ENCODE data around the gene NCAM2. TPM values are rescaled to one million over a fixed set of nuclear protein-coding genes. Genes with fewer than 3 reads are reported as not detected.

NCAM2 gene
- polyA plus RNA-seq, 1 donor, result 9.9 TPM

DNA sequence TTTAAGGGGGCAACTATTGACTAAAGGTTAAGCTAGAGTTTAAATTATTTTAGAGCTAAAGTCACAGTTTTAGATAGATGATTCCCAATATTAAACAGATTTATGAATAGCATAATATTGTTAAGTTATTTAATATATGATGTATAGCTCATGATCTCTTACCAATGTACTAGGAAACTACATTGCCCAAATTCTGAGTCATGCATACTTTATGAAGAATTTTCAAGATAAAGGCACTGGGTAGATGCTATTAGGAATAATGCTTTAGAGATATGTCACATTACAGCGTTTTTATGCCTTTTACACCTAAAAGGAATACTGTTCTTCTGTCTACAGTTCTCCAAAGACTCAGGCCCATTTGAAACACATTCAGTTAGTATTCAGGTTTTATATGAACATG lies 215.1 kb downstream of the NCAM2 start:
- no peak for DNase-seq

DNA sequence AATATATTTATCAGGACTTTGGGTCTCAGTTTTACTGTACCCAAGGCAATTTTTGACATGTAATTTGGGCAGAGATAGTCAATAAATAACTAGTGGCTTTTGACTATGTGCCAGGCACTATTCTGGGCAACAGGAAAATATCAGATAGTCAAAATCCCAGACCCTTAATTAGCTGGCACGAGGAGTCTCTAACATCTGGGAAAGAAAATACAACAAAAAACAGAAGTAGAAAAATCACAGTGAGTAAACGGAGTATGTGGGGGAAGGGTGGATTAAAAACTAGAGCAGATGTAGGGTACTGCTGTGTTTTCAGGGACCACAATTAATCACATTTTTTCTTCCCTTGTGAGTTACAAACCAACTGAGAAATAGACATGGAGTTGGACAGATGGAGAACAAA lies 217.8 kb downstream of the NCAM2 start:
- DNase-seq, result no peak

DNA sequence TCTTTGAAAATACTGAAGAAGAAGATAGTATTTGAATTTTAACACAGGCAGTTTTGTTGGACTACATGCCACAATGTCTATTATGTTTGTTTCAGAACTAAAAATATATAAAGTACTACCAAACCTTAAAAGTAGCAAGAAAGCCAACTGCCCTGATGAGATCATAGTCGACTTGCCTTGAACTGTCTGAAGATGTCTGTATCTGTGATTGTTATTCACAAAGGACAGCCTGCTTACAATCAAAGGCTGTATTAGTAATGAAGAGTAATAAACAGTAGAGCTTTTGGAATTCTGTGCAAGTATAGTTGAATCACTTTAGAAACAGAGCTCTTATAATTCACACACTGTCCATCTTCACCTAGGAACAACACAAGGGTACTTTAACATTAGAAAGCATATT lies 228.3 kb downstream of the NCAM2 start:
- DNase-seq, result no peak

DNA sequence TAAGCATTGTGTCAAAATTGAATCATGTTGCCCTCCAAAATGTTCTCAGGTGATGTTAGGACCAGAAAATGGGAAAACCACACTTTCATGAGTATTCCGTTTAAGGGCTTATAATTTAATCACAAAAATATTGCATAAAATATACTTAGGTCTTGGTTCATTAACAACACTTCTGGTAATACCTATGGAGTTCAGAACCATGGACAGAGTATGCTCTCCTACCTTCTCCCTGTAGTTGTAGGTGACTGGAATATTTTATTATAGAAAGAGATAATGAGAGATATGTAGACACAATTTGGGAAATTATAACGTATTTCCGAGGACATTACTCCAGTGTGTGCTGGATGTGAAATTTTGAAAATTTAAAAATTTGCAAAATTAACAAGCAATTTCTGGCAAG lies 232.5 kb downstream of the NCAM2 start:
- no peak for DNase-seq

DNA sequence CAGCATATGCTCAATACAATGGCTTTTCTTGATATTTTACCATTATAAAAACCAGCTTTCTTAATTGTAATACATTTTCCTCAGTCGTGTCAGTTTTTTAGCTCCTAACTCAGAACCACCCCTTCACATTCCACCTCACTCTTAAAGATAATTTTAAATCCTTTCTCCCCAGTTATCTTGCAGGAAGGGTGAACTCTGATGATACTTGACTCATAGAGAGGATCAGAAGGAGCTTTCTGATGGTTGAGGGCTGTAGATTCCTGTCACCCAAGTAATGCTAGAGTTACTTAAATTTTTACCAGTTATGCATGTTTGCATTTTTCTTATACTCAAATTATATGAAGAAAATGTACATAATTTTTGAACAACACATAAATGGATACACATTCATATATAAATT lies 233.7 kb downstream of the NCAM2 start:
- DNase-seq, result no peak

DNA sequence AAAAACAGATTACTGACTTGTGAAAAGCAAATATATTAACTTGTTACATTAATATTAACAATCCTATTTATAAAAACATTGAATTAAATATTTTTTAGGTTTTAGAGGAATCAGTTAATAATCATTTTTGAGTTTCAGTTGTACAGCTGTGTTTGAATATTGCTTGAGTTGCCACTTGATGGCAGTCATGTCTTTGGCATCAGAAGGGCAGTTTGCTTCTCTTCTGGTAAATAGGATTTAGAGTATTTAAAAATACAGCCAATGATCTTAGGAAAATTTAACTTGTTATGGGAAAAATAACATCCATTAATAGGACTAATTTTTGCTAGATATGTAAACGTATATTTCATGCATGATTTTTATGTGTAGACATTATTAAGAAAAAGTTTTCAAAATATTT lies 234.1 kb downstream of the NCAM2 start:
- no peak for DNase-seq

DNA sequence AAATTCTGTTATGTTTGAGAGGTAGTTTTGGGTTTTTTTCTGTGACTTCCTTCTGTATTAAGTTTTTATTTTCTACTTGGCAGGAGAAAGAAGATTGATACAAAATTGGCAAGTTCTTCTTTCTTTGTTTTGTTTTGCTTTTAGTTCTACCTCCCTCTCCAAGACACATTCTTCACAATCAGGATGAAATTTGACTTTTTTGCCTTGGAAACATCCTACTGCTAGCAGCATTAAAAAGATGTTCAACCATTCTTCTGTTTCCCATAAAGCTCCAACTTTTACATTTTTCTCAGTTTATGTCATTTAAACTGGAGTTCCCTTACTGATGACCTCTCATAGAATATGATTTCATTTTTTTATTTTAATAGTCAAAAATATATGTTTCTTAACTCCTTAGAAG lies 234.8 kb downstream of the NCAM2 start:
- DNase-seq, result no peak

DNA sequence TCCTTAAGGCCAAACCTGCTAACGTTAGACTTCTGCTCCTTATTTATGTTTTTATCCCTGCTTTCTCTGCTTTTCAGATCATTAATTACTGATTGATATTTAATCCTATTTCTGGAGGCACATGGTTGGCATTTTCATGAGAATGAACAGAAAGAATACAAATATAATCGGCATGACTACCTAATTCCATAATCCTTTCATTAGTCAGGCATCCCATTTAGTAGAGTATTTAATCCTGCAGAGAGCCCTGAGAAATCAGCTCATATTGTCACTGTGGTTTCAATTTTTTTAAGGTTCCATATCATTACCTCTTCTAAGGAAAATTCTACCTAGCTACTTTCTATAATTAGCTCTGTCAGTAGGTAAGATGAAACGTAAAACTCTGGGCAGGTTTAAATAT lies 238.8 kb downstream of the NCAM2 start:
- no peak for DNase-seq

DNA sequence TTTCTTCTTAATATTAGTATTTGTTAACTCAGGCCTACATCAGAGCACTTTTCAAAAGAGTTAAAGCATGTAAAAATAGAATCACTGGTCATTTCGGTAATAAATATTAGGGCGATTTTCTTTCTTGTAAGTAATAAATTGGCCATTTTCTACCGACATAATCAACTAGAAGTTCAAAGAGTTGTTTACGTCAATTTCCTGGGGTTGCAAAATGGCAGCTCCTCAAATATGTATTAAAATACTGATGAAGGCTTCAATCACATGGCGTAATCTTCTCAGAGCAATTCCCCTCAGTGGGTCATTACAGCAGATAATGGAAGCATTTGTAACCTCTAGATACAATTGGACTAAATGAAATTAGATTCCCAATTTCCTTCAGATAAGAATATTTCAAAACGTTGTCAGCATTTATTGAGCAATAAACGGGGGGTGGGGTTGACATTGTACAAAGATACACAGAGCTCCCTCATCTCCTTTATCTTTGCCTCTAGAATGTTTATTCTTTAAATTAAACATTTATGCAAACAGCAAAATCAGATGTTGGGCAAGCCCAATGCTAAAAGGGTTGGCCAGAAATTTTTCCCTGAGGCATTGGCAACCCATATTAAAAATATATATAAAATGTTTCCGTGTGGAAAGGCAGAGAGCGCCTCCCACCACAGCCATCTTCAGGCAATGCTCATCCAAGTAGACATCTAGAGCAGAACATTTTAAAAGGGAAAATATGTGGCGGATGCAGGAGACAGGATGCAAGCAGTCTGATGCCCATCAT lies 240.6 kb downstream of the NCAM2 start:
- DNase-seq, result no peak

DNA sequence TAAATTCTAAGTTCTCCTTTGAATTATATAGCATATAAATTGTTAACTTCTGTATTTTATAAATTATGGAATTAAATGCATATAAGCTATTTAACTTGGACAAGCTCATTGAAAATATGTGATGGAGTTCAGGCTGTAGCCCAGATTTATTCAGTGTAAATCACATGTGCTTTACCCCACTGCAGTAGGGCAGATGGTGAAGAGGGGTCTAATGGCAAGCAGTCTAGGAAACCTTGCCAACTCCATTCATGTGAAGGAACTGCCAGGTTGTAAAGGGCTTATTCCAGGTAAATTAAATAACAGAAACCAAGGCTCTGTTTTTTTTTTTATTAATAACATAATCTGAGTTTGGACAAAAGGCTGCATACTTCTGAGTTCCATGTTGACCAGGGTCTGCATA lies 243.2 kb downstream of the NCAM2 start:
- no peak for DNase-seq

DNA sequence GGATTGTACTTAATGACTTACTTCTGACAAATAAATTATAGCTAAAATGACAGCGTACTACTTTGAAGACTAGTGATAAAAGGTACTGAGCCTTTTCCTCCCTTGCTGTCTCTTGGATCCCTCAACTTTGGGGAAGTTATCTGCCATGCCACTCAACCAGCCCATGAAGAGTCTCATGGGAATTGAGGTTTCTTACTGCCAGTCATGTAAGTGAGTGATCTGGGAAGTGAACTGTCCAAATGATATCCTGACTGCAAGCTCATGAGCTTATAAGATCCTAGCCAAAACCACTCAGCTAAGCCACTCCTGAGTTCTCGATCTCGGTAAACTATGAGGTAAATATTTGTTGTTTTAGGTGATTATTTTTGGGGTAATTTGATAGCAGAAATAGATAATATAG lies 247.8 kb downstream of the NCAM2 start:
- no peak for DNase-seq

DNA sequence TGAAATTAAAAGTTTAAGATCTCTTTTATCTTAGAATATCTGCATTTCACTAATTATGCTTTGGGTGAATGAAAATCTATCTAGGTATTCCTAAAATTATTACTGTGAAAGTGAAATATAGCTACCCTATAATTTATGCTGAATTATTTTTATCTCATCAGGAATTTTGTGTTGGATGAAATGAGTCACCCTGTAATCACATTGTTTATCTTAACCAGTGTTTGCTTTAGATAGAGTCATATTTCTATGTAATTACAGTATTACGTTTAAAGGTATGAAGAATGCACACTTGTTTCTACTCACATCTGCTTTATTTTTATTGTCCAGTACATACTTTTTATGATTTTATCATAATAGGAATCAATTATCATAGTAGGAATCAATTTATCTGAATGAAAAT lies 249.2 kb downstream of the NCAM2 start:
- no peak for DNase-seq

DNA sequence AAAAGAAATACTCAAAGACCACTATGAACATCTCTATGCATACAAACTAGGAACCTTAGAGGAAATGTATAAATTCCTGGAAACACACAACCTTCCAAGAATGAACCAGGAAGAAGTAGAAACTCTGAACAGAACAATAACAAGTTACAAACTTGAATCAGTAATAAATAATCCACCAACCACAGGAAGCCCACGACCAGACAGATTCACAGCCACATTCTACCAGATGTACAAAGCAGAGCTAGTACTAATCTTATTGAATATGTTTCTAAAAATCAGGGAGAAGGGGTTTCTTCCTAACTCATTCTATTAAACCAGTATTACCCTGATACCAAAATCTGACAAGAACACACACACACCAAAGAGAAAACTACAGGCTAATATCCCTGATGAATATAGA lies 263.8 kb downstream of the NCAM2 start:
- no peak for DNase-seq

DNA sequence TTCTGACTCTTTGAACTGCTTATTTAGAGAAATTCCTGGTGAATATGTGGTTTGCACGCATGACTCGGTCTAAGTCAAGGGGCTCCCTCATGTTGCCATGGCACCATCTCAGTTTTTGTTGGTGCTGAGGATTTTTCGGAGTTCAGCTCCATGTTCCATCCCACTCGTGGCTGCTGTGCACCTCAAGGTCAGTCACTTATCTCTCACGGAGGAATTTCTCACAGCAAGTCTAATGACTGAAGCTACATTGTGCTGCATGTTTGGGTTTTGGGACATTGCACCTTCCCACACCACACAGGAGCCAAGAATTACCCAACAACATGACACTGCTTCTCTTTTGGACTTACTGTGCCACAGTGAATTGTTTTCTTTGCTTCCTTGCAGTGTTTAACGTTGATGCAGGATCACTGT lies 269.9 kb downstream of the NCAM2 start:
- DNase-seq, result no peak

DNA sequence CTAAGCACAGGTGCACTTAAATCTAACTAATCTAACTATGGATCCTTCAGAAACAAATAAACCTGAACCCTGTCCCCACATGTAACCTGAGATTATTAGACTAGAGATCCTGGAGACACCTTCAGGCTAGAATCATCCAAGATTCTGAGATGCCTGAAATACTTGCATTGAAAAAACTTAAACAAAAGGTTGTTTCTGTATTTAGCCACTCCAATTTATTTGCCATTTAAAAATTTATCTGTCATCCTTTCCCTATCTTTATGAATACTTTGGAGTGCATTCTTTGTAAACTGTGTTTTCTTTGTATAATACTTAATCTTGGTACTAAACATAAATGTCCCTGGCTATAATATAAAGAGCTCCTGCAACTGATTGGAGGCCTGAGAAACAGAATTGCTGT lies 270.7 kb downstream of the NCAM2 start:
- no peak for DNase-seq

DNA sequence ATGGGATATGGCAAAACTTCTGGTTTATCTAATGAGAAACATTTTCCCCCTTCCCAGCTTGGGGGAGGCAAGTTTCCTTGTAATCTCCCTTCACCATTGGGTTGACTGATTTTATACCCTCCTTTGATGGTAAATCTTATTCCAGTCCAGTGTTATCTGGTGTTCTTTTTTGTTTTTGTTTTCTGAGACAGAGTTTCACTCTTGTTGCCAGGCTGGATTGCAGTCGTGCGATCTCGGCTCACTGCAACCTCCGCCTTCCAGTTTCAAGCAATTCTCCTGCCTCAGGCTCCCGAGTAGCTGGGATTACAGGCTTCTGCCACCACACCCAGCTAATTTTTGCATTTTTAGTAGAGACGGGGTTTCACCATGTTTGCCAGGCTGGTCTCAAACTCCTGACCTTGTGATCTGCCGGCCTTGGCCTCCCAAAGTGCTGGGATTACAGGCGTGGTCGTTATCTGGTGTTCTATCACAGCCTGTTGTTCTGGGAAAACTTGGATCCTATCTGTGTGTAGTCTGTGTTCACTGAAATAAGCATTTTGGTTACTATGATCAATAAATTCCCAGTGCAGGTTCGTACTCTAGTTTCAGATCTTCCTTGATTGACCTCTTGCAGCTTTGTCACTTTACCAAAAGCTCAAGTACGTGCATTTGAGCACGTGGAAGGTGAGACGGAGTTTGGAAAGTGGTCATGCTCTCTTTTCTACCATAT lies 281.1 kb downstream of the NCAM2 start:
- no peak for DNase-seq

DNA sequence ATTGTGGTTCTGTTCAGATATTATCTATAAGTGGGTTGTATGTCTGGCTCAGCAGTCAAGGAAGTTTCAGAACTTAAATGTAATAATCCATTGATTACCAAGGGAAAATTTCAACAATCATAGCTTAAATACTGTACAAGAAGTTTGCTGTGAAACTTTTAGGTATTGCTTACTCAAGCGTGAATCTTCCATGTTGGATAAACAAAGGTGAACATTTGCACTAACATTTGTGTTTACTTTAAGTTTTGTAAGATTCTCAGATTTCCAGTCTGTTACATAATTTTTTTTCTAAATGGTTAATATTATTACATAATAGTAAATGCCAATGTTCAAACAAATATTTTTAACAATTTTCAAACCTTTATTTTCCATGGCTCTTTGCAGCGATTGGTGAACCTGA lies 285.6 kb downstream of the NCAM2 start:
- no peak for DNase-seq

DNA sequence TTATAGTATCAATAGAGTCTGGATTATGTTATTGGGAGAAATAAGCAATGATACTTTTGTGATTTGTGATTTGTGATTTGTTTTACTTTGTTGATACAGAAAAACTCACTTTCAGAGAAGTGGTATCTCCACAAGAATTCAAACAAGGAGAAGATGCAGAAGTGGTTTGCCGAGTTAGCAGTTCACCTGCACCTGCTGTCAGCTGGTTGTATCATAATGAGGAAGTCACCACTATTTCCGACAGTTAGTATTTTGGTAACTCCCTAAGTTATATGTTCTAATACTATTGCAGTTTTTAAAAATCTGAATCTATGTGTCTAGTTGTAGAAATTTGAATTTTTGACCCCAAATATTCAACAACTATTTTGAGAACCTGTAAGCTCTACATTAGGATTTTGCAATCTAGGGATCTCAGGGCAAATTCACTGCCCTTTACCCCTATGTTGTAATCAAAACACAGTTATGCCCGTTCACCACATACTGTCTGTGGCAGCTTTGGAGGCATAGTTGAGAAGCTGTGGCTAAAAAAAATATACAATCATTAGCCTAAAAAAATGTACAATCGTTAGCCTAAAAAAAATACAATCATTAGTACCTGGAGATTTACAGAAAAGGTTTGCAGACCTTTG lies 288.1 kb downstream of the NCAM2 start:
- no peak for DNase-seq

DNA sequence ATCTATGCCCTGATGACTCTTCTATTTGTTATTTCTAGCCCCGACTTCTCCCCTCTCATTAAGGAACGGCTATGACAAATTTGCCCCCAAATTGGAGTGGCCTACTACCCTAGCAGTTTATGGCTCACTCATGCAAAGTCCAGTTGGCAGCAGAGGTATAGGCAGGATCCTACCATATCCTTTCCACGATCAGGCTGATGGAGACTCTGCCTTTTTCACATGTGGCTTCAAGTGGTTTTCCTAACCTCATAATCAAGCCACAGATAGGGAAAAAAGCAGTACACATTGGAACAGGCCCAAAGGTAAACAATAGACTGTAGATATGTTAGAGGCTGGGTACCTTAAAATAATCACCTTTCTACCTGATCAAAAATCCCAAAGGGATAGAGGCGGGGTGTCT lies 292.5 kb downstream of the NCAM2 start:
- DNase-seq, result no peak

DNA sequence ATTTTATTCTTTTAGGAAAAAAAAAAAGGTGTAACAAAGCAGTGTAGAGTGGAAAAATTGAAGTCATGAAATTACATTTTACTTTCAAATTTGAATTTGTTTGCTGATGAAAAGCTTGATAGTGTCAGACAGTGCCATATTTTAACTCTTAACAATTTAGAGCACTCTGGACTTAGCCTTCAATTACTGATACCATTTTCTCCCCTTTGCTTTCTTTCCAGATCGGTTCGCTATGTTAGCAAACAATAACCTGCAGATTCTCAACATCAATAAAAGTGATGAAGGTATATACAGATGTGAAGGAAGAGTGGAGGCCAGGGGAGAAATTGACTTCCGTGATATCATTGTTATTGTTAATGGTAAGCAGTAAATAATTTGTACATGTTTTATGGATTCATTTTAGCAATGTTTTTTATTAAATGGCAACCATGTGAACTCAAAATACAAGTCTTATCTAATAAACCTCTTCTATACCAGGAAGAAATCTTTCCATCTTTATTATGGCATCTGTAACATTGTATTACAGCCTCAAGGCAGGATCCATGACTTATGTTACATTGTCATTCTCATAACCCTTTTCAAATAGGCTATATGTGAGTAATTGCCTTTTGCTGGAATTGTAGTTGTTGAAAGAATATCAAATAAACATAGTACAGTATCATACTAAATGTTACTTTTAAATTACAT lies 293.8 kb downstream of the NCAM2 start:
- DNase-seq, result no peak

DNA sequence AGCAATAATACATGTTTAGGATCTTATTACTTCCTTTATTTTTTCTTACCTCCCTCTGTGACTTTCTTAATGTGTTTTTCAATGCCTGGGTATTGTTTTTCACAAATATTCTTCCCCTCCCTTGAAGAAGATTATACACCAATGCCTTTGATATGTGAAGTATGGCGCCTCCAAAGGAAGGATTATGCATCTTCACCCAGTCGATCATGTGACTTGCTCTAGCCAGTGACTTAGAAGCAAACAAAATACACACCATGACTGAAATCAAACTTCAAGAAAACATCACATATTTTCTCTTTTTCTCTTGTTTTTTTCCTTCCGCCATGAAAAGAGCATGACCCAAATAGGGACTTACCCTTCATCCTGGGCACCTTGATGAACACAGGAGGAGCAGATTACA lies 297.1 kb downstream of the NCAM2 start:
- DNase-seq, result no peak

DNA sequence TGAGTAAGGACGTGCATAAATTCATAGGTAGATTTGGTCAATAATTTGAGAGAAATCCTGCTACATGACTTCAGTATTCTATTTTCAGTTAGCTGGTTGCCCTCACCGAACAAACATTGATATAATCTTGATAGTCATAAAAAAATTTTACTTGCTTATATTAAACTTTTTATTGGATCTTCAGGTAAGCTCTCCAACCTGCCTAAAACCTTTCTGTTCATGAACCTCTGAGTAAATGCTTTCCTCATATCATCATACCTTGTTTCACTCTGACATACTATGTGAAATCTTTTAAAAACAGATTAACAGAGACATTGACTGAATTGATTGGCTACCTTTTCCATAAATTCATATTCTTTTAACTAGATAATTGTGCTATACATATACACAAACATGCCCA lies 299.0 kb downstream of the NCAM2 start:
- no peak for DNase-seq

DNA sequence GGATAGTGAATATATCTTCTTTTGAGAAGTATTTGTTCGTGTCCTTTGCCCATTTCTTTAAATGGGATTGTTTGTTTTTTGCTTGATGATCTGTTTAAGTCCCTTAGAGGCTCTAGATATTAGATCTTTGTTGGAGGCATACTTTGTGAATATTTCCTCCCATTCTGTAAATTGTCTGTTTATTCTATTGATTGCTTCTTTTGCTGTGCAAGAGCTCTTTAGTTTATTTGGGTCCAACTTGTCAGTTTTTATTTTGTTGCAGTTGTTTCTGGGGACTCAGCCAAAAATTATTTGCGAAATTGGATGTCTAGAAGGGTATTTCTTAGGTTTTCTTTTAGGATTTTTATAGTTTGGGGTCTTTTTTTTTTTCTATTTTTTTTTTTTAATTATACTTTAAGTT lies 302.8 kb downstream of the NCAM2 start:
- DNase-seq, result no peak
